NCI-H2196 treated with DMSO at 0.1 percent for 48 hours (cell line): Measurements from ENCODE around the gene PHACTR3.

Source experiments
- DNase-seq: peaks from one replicate; lab custom pipeline; 2025; ENCODE audit not compliant: unreplicated experiment; lab: John Stamatoyannopoulos, UW

The PHACTR3 gene

DNA sequence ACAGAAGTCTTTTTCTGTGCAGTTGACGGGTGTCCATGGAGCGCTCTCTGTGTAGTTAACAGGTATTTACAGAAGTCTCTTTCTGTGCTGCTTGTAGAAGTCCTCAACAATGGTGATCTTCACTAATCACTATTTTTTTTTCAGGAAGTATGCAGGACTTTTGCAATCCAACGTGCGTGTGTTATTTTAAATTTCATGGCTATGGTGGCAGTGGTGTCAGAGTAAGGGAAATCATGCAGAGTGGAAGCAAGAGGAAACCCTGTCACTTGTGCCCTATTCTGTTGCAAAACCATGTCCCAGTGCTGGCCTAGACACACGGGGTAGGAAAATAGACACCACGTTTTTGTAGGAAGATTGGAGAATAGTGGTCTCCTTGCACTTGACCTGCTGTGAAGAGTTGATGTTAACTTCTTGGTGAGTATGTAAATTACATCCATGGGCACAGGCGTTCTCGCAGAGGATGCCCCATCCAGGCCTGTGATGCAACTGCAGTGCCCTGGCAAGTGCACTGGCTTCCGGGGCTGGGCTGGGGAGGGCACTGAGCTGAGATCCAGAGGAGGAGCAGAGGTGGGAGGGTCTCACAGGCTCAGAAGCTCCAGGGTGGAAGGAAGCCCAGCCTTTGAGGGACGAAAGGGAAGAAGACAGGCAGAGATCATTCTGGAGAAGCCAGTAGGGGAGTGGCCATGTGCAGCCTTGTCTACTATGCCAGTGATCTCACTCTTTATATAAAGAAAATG lies 182.6 kb downstream of the PHACTR3 start:
- no peak for DNase-seq

GRCh38 chr20:59787538-59787890 lies 183.2 kb downstream of the PHACTR3 start:
- no peak for DNase-seq

GRCh38 chr20:59788196-59788735 lies 183.9 kb downstream of the PHACTR3 start:
- DNase-seq, result no peak

DNA sequence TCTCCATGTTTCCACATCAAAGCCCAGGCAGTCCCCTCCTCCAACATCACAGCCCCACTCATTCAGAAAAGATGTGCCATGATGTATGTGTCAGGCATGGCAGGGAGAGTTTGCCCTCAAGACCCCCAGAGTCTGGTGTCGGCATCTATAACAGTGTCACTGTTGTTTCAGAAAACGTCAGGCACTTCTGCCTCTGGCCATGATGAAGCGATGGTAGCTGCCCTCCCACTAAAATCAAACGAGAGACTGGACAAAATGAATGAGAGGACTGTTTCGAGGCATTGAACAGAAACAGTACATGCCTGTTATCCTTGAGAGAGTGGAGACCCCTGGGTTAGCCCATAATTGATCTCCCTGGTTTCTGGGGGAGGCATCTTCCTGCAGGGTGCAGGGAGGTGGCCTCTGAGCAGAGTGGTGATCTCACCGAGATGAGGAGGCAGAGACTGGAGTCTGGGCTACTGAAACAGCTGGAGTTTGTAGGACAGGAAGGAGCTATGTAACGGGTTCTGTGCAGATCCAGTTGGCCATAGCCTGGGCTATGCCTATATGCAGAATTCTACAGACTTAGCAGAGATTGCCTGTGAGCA lies 184.6 kb downstream of the PHACTR3 start:
- DNase-seq, result no peak

DNA sequence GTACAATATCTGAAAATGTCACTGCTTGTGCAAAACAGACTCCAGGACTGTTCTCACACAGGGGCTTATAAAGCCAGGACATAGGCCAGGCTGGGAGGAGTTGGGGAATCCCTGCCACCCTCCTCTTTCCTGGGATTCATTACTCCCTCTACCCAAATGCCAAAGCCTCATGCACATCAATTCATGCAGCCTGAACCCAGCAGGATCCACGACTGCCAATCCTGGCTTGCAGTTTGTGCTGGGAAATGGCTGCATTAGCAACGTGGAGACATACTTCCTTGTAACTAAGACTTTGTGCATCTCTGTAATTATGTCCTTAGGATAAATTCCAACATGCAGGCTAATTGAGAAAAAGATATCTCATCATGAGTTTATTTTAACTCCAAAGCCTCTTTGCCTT lies 185.3 kb downstream of the PHACTR3 start:
- no peak for DNase-seq

DNA sequence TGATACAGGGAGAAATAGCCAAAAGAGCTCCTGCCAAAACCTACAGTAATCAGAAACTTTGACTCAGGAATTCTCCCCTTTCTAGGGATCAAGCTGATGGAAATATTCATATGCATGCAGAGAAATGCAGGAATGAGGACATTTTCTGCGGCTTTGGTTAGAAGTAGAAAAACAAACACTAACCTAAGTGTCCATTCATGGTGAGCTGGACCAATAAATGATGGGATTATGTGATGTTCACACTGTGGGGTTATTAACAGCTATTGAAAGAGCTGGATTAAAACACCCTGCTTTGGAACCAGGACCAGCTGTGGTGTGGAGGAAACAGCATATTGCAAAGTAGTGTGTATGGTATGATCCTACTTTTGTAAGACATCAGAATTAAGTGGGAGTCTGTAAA lies 186.0 kb downstream of the PHACTR3 start:
- DNase-seq, result no peak

DNA sequence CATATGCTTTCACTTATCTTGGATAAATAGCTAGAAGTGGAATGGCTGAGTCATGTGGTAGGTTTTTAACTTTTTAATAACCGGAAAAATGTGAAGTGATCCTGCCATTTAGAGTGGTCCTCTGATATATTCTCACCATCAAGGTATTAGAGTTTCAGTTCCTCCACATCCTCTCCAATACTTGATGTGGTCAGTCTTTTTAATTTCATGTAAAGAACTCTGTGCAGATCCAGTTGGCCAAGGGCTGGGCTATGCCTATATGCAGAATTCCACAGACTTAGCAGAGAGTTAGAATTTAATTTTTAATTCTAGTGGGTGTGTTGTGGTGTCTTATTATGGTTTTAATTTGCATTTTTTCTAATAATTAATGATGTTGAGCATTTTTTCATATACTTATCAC lies 188.0 kb downstream of the PHACTR3 start:
- DNase-seq, result no peak

DNA sequence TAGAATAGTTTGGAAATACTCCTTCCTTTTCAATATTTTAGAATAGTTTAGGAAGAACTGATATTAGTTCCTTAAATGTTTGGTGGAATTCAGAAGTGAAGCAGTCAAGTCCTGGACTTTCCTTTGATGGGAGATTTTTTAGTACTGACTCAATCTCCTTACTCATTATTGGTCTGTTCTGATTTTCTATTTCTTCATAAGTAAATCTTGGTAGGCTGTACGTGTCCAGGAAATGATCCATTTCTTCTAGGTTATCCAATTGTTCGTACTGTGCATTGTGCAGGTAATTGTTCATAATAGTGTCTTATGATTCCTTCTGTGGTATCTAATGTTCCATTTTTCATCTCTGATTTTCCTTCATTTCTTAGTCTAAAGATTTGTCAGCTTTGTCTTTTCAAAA lies 190.2 kb downstream of the PHACTR3 start:
- DNase-seq, result no peak

DNA sequence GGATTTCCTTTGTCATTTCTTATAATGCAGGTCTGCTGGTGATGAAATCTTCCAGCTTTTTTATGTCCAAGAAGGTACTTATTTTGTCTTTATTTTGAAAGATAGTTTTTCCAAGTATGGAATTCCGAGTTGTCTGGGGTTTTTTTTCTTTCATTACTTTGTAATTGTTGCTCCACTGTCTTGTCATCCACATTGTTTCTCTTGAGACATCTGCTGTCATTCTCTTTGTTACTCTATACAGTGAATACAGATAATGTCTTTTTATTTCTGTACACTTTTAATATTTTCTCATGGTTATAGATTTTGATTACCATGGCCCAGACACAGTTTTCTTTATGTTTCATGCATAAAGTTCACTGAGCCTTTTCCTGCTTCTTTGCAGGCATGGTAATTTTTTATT lies 196.0 kb downstream of the PHACTR3 start:
- DNase-seq, result no peak

GRCh38 chr20:59802018-59802417 lies 197.7 kb downstream of the PHACTR3 start:
- no peak for DNase-seq

DNA sequence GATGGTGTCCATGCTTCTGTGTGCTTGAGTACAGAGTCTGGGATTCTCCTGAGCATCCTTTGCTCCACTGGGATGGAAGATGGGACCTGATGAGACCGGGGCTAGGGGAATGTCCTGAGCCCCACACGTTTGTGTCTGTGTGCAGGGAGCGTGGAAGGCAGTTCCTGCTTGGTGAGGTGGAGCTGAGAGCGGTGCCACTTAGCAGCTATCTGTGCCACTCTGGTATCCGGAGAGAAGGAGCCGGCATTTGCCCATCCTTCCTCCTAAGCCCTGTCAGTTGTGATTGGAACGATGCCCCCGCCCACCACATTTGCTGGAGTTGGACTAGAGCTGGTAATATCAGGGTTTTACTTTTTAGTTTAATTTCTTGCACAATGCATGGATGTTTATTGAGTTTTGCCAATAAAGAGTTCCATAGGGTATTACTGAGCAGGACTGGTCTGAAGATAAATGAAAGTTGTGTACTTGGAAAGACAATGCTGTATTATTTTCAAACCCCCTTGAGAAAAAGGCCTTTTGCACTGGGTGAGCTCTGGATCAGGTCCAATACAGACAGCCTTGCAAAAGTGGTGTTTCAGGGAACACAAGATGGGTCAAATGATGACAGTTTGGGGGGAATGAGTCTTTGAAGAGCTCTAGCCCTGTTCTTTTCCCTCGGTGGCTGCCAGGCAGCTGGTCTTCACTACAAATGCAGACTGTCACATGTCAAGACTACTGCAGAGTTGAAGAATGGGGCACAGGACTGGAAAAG lies 198.3 kb downstream of the PHACTR3 start:
- DNase-seq, result no peak

DNA sequence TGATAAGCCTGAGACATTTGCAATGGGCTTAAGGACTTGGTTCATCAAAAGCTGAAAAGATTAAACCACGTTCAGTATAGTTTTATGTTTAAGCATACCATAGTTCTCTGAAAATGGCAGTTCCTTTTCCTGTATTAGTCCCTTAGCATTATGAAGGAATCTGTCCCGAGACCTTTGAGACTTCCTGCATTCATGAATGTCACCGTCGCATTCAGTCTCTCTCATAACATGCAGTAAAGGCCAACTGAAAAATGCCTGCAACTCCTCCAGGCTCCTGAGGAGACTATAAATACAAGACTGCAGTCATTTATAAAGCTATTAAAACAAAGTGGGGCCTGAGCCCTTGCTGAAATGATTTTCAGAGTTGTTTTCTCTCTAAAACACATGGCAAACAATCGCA lies 200.0 kb downstream of the PHACTR3 start:
- no peak for DNase-seq

- no peak for DNase-seq
Observed at GRCh38 chr20:59804871-59805665, 200.7 kb downstream of the PHACTR3 start.

DNA sequence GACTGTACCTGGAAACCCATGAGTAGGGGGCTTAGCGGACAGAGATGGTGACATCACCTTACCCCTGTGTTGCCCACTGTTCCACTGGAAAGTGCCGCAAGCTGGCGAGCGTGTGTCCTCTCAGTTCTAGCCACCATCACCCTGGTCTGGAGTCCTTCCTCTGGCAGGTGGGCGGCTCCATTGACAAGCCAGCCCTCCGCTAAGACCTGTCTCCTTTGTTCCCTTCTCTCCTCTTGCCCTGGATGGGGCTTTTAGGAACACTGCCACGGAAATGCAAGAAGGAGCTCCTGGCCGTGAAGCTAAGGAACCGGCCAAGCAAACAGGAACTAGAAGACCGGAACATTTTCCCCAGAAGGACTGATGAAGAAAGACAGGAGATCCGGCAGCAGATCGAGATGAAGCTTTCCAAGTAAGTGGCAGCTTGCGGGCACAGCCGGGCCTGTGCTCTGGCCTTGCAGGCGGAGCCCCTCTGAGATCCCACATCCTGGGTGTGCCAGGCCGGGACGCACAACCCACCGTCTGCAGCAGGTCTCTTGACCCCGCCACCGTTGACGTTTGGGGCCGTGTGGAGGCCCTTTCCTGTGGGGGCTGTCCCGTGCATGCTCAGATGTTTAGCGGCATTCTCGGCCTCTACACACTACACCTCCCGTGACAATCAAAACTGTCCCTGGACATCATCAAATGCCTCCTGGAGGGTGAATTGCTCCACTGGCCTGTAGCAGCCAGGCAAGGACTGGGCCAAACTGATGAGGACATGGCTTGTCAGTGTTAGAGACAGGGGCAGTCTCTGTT lies 201.6 kb downstream of the PHACTR3 start:
- DNase-seq, result no peak

DNA sequence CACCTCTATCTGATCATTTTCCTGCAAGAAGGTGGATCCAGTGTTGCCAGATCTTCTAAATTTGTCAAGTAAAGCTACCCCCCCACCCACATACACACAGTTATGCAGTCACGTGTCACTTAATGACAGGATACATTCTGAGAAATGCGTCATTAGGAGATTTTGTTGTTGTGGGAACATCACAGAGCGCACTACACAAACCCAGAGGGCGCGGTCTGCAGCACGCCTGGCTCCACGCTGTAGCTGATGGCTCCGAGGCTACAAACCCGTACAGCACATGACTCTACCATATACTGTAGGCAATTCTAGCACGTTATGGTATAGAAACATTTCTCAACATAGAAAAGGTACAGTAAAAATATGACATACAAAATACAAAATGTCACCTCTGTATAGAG lies 202.2 kb downstream of the PHACTR3 start:
- no peak for DNase-seq

GRCh38 chr20:59807909-59808728 lies 203.8 kb downstream of the PHACTR3 start:
- DNase-seq, result no peak

- no peak for DNase-seq
Observed at GRCh38 chr20:59808729-59809381, 204.5 kb downstream of the PHACTR3 start.

DNA sequence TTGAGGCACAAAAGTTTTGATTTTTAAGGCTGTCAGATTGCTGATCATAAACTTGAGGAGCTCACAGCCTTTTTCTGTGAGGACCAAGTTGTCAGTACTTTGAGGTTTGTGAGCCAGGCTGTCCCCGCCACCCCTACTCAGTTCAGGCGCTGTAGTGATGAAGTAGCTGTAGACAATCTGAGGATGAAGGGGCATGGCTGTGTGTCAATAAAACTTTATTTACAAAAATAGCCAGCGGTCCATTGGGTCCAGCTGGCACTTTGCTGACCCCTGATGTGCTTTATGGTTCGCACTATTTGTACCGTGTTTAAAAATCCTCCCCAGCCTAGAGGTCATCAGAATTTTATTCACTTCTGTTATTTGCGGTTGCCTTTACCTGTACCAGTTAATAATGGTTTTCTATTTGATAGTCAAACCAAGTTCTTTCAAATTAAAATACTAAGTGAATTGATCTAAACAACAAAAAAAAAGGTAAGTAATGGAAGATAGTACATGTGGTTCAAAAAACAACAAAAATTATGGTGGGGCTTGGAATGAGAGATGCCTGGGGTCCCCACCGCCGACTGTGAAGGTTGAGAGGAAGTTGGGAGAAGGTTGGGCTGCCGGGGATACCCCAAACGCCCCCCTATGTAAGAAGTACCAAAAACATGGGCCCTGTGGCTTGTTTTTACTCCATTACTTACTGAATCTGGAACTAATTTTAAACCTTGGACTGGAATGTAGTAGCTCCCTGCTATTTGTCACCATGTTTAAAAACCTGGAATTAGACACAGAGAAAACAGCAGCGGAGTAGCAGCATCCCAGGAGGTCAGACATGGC lies 205.5 kb downstream of the PHACTR3 start:
- DNase-seq, result no peak
